Central memory CD8-positive, alpha-beta T cell (primary cell): Measurements from ENCODE around the gene LHPP.
A peak's percentile ranks its signal among the peaks of the same experiment; 100 is the strongest.

Experiments
- ATAC-seq: fragments of 150-1000 bp; cut with Tn5 transposase; replicated peaks from 2 replicates; pipeline ENCODE4 v1.10.0; 2022; ENCODE audit warnings: mild to moderate bottlenecking, moderate FRiP score, moderate number of reproducible peaks; ENCODE audit not compliant: poor library complexity, severe bottlenecking; ENCODE audit errors: extremely low read depth
- DNase-seq, 2 donors: peaks; one replicate each; pipeline ENCODE4 v3.0.0; 2021; ENCODE audit warnings: low spot score in 2 of 2
- H3K27ac Mint-ChIP-seq: one replicate; pipeline ENCODE4 v1.8.0; 2022; ENCODE audit warnings: low read depth, mild to moderate bottlenecking, moderate library complexity, mixed read lengths
- H3K27me3 Mint-ChIP-seq: one replicate; pipeline ENCODE4 v1.8.0; 2022; ENCODE audit warnings: mixed read lengths
- H3K36me3 Mint-ChIP-seq: one replicate; pipeline ENCODE4 v1.8.0; 2022; ENCODE audit warnings: mild to moderate bottlenecking, moderate library complexity, mixed read lengths; ENCODE audit not compliant: insufficient read depth
- H3K4me1 Mint-ChIP-seq: one replicate; pipeline ENCODE4 v1.8.0; 2022; ENCODE audit warnings: mixed read lengths
- H3K4me3 Mint-ChIP-seq: one replicate; pipeline ENCODE4 v1.8.0; 2022; ENCODE audit warnings: mild to moderate bottlenecking, moderate library complexity, mixed read lengths
- H3K9me3 Mint-ChIP-seq: one replicate; pipeline ENCODE4 v1.8.0; 2022; ENCODE audit warnings: mixed read lengths

The LHPP gene

GRCh38 chr10:124651402-124651891 is 189.8 kb downstream of the LHPP start:
- H3K36me3 Mint-ChIP-seq = peaks cover 42% of the 10 kb centered on the region
- peak overlapping the region; percentile 73 for H3K4me3 Mint-ChIP-seq
- H3K4me1 Mint-ChIP-seq = peaks cover 97% of the 10 kb centered on the region
- peak overlapping the region; percentile 99 for H3K27ac Mint-ChIP-seq
- ATAC-seq (no peak), DNase-seq (no peak)
- H3K27me3 Mint-ChIP-seq = no peaks in the 10 kb centered on the region
- no peaks in the 10 kb centered on the region for H3K9me3 Mint-ChIP-seq

- Mint-ChIP-seq H3K27ac (peak overlapping the region; percentile 99), H3K9me3 (no peaks in the 10 kb centered on the region), H3K4me1 (peaks cover 93% of the 10 kb centered on the region), H3K36me3 (peaks cover 43% of the 10 kb centered on the region), H3K4me3 (peak overlapping the region; percentile 73), H3K27me3 (no peaks in the 10 kb centered on the region)
- DNase-seq = no peak
- no peak for ATAC-seq
Measured at GRCh38 chr10:124652200-124652599, 190.6 kb downstream of the LHPP start.

- H3K27ac Mint-ChIP-seq = peak overlapping the region; percentile 99
- ATAC-seq = no peak
- no peak for DNase-seq
- H3K4me1 Mint-ChIP-seq = peaks cover 93% of the 10 kb centered on the region
- peaks cover 41% of the 10 kb centered on the region for H3K36me3 Mint-ChIP-seq
- H3K9me3 Mint-ChIP-seq = no peaks in the 10 kb centered on the region
- H3K4me3 Mint-ChIP-seq = peak overlapping the region; percentile 73
- no peaks in the 10 kb centered on the region for H3K27me3 Mint-ChIP-seq
Measured at GRCh38 chr10:124652701-124653100, 191.1 kb downstream of the LHPP start.

- Mint-ChIP-seq H3K4me3 (no peak overlapping the region), H3K27me3 (no peaks in the 10 kb centered on the region), H3K4me1 (peaks cover 93% of the 10 kb centered on the region), H3K27ac (peak overlapping the region; percentile 99), H3K36me3 (peaks cover 44% of the 10 kb centered on the region), H3K9me3 (no peaks in the 10 kb centered on the region)
- no peak for ATAC-seq
- DNase-seq = no peak
Measured at GRCh38 chr10:124653311-124653710, 191.7 kb downstream of the LHPP start.

- H3K27me3 Mint-ChIP-seq = no peaks in the 10 kb centered on the region
- H3K4me1 Mint-ChIP-seq = peaks cover 93% of the 10 kb centered on the region
- DNase-seq (no peak), ATAC-seq (no peak)
- H3K36me3 Mint-ChIP-seq = peaks cover 44% of the 10 kb centered on the region
- no peaks in the 10 kb centered on the region for H3K9me3 Mint-ChIP-seq
- peak overlapping the region; percentile 16 for H3K4me3 Mint-ChIP-seq
- H3K27ac Mint-ChIP-seq = peak overlapping the region; percentile 99
Measured at GRCh38 chr10:124653811-124654651, 192.4 kb downstream of the LHPP start.

- Mint-ChIP-seq H3K9me3 (no peaks in the 10 kb centered on the region), H3K4me3 (peak overlapping the region; percentile 44), H3K4me1 (peaks cover 93% of the 10 kb centered on the region), H3K36me3 (peaks cover 40% of the 10 kb centered on the region), H3K27me3 (no peaks in the 10 kb centered on the region), H3K27ac (peak overlapping the region; percentile 79)
- peak in 1 of 2 donors; percentile 40 for DNase-seq
- ATAC-seq = no peak
Measured at GRCh38 chr10:124654686-124655085, 193.1 kb downstream of the LHPP start.

- Mint-ChIP-seq H3K4me1 (peaks cover 93% of the 10 kb centered on the region), H3K27me3 (no peaks in the 10 kb centered on the region), H3K9me3 (no peaks in the 10 kb centered on the region), H3K27ac (peak overlapping the region; percentile 79), H3K4me3 (peak overlapping the region; percentile 44), H3K36me3 (peaks cover 40% of the 10 kb centered on the region)
- ATAC-seq (no peak), DNase-seq (no peak)
Measured at GRCh38 chr10:124655191-124656112, 193.8 kb downstream of the LHPP start.

- no peaks in the 10 kb centered on the region for H3K9me3 Mint-ChIP-seq
- no peaks in the 10 kb centered on the region for H3K27me3 Mint-ChIP-seq
- H3K4me1 Mint-ChIP-seq = peaks cover 91% of the 10 kb centered on the region
- DNase-seq (no peak), ATAC-seq (no peak)
- H3K4me3 Mint-ChIP-seq = peak overlapping the region; percentile 43
- peaks cover 35% of the 10 kb centered on the region for H3K36me3 Mint-ChIP-seq
- H3K27ac Mint-ChIP-seq = peak overlapping the region; percentile 79
Measured at GRCh38 chr10:124656113-124656490, 194.5 kb downstream of the LHPP start.

- peak overlapping the region; percentile 79 for H3K27ac Mint-ChIP-seq
- no peaks in the 10 kb centered on the region for H3K27me3 Mint-ChIP-seq
- no peak for DNase-seq
- peaks cover 35% of the 10 kb centered on the region for H3K36me3 Mint-ChIP-seq
- peak overlapping the region; percentile 21 for H3K4me3 Mint-ChIP-seq
- ATAC-seq = no peak
- H3K4me1 Mint-ChIP-seq = peaks cover 91% of the 10 kb centered on the region
- no peaks in the 10 kb centered on the region for H3K9me3 Mint-ChIP-seq
Measured at GRCh38 chr10:124656541-124656940, 194.9 kb downstream of the LHPP start.

- Mint-ChIP-seq H3K4me3 (peak overlapping the region; percentile 76), H3K27me3 (no peaks in the 10 kb centered on the region), H3K27ac (peak overlapping the region; percentile 95), H3K4me1 (peaks cover 87% of the 10 kb centered on the region), H3K9me3 (no peaks in the 10 kb centered on the region), H3K36me3 (peaks cover 31% of the 10 kb centered on the region)
- ATAC-seq (peak; percentile 57), DNase-seq (peak in 1 of 2 donors; percentile 51)
Measured at GRCh38 chr10:124657806-124658205, 196.2 kb downstream of the LHPP start.

- Mint-ChIP-seq H3K36me3 (peaks cover 32% of the 10 kb centered on the region), H3K27ac (peak overlapping the region; percentile 95), H3K4me3 (peak overlapping the region; percentile 76), H3K27me3 (no peaks in the 10 kb centered on the region), H3K9me3 (no peaks in the 10 kb centered on the region), H3K4me1 (peaks cover 83% of the 10 kb centered on the region)
- DNase-seq = no peak
- ATAC-seq = no peak
Measured at GRCh38 chr10:124658591-124659242, 197.1 kb downstream of the LHPP start.

- Mint-ChIP-seq H3K27me3 (no peaks in the 10 kb centered on the region), H3K4me3 (peak overlapping the region; percentile 76), H3K36me3 (peaks cover 29% of the 10 kb centered on the region), H3K27ac (peak overlapping the region; percentile 95), H3K4me1 (peaks cover 78% of the 10 kb centered on the region), H3K9me3 (no peaks in the 10 kb centered on the region)
- DNase-seq (no peak), ATAC-seq (no peak)
Measured at GRCh38 chr10:124659380-124659779, 197.8 kb downstream of the LHPP start.
